Measurements from ENCODE around the gene SLC26A11. TPM values are rescaled to one million over a fixed set of nuclear protein-coding genes. Genes with fewer than 3 reads are reported as not detected.

The SLC26A11 gene
- total and polyA plus RNA-seq, 4 experiments from 2014 or later, result 6.3 to 126 (median 66.0) TPM

DNA sequence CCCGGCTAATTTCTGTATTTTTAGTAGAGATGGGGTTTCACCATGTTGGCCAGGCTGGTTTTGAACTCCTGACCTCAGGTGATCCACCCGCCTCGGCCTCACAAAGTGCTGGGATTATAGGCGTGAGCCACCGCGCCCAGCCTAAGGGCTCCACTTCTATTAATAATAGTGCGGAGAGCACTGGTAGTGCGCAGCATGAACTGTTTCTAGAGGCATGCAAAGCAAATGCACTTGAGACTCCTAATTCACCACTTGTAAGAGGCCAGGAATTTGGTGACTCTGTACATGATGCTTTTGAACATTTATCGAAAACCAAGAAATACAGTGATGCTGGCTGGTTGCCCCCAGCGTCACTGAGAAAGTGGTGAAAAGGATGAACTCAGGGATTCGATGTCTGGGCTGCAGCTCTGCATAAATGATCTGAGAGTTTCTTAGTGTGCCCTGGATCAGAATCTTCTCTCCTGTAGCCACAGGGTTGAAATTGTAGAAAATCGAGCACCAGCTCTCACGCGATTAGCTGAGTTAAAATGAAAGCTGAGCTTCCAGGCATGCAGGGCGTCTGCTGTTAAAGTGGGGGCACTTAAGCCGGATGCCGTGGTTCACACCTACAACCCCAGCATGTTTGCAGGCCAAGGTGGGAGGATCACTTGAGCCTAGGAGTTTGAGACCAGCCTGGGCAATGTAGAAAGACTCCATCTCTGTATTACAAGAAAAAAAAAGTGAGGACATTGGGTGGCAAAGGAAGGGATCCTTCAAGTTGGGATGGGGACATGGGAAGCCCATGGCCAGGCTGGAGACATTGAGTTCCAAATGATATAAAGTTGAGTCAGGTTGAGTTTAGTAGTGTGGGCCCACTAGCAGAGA is 45.2 kb downstream of the SLC26A11 start:
- Mint-ChIP-seq H3K27me3 (no peaks in the 10 kb centered on the region), H3K36me3 (peaks cover 11 to 26% of the 10 kb centered on the region in 2 donors), H3K9me3 (no peaks in the 10 kb centered on the region), H3K4me3 (peak overlapping the region; percentile 90 to 99 (median 96)), H3K27ac (peak overlapping the region; percentile 93 to 98 (median 97)), H3K4me1 (peaks cover 23 to 58% (median 32%) of the 10 kb centered on the region in 4 donors)
- Histone ChIP-seq H3K36me3 (ENCODE audit: insufficient read depth, low read length) (peaks cover 37% of the 10 kb centered on the region), H3K27ac (ENCODE audit: low read depth, low read length) (peak overlapping the region; percentile 67), H3K27me3 (ENCODE audit: insufficient read depth, low read length) (no peaks in the 10 kb centered on the region), H3K9me3 (ENCODE audit: control insufficient read depth in 1 of 2, low read length in 2 of 2) (no peaks in the 10 kb centered on the region), H3K4me1 (ENCODE audit: insufficient read depth, low read length) (peaks cover 75% of the 10 kb centered on the region), H3K4me3 (ENCODE audit: low read length in 2 of 2) (peak overlapping the region; percentile 25 to 92)
- peak; percentile 63 to 84 (median 67) for DNase-seq
- POLR2A ChIA-PET (ENCODE audit: partially characterized antibody), result interaction anchor here (0.6 to 7.9 kb wide), 16 partner anchors 9 to 164 kb away, joined by 3 to 71 read pairs (median 6); partner anchors contain the start of genes GAA, SGSH and SLC26A11
- CTCF ChIA-PET (ENCODE audit: partially characterized antibody), result interaction anchor here (1.1 to 5.9 kb wide), 3 partner anchors 11 to 69 kb away, joined by 3 to 28 read pairs (median 22); no protein-coding TSS in a partner anchor
- intact Hi-C loops (cut with micrococcal nuclease), result no loop called here

DNA sequence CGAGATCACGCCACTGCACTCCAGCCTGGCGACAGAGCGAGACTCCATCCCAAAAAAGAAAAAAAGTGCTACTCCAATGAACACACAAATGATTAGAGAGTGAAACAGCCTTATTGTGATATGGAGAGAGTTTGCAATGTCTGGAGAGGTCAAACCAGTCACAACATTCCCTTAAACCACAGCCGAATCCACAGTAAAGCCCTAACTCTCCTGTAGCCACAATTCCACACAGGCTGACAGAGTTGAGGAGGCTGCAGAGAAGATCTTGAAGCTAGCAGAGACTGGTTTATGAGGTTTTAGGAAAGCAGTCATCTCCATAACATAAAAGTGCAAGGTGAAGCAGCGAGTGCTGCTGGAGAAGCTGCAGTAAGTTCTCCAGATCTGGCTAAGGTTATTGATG is 47.2 kb downstream of the SLC26A11 start:
- peaks cover 15 to 25% of the 10 kb centered on the region in 2 donors for H3K36me3 Mint-ChIP-seq
- POLR2A ChIA-PET (ENCODE audit: partially characterized antibody), result interaction anchor here (1.2 to 7.9 kb wide), 5 partner anchors 9 to 69 kb away, joined by 3 to 71 read pairs (median 9); partner anchors contain the start of genes SGSH and SLC26A11
- intact Hi-C loops (cut with micrococcal nuclease), result no loop called here
- no peak overlapping the region for H3K27ac ChIP-seq (ENCODE audit: low read depth, low read length)
- H3K4me3 ChIP-seq (ENCODE audit: low read length in 2 of 2), result no peak overlapping the region
- H3K27me3 ChIP-seq (ENCODE audit: insufficient read depth, low read length), result no peaks in the 10 kb centered on the region
- peaks cover 80% of the 10 kb centered on the region for H3K4me1 ChIP-seq (ENCODE audit: insufficient read depth, low read length)
- no peaks in the 10 kb centered on the region for H3K9me3 ChIP-seq (ENCODE audit: control insufficient read depth in 1 of 2, low read length in 2 of 2)
- peak overlapping the region in 5 of 7 donors; percentile 31 to 77 (median 57) for H3K27ac Mint-ChIP-seq
- no peak for DNase-seq
- H3K4me1 Mint-ChIP-seq, result peaks cover 15 to 48% (median 32%) of the 10 kb centered on the region in 4 donors
- CTCF ChIA-PET (ENCODE audit: partially characterized antibody), result interaction anchor here (1.0 to 5.9 kb wide), 4 partner anchors 13 to 71 kb away, joined by 3 to 28 read pairs (median 14); no protein-coding TSS in a partner anchor
- H3K27me3 Mint-ChIP-seq, result no peaks in the 10 kb centered on the region
- H3K9me3 Mint-ChIP-seq, result no peaks in the 10 kb centered on the region
- peaks cover 42% of the 10 kb centered on the region for H3K36me3 ChIP-seq (ENCODE audit: insufficient read depth, low read length)
- H3K4me3 Mint-ChIP-seq, result peak overlapping the region in 5 of 8 donors; percentile 12 to 58 (median 35)

DNA sequence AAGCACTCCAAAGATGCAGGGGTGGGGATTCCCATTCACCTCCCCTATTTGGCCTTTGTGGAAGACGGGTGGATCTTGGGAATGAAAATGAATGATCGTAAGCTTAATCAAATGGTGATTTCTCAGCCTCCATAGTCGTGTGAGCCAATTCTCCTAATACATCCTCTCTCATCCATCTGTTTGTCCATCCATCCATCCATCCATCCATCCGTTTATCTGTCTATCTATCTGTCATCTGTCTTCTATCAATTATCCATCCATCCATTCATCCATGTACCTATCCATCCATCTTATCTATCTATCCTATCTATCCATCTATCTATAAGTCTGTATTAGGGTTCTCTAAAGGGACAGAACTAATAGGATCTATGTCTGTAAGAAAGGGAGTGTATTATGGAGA is 48.2 kb downstream of the SLC26A11 start:
- Histone ChIP-seq H3K9me3 (ENCODE audit: control insufficient read depth in 1 of 2, low read length in 2 of 2) (no peaks in the 10 kb centered on the region), H3K4me1 (ENCODE audit: insufficient read depth, low read length) (peaks cover 81% of the 10 kb centered on the region), H3K36me3 (ENCODE audit: insufficient read depth, low read length) (peaks cover 52% of the 10 kb centered on the region), H3K4me3 (ENCODE audit: low read length in 2 of 2) (no peak overlapping the region), H3K27ac (ENCODE audit: low read depth, low read length) (peak overlapping the region; percentile 1), H3K27me3 (ENCODE audit: insufficient read depth, low read length) (no peaks in the 10 kb centered on the region)
- intact Hi-C loops (cut with micrococcal nuclease), result no loop called here
- CTCF ChIA-PET (ENCODE audit: partially characterized antibody), result interaction anchor here (0.7 to 1.7 kb wide), 2 partner anchors 16 to 83 kb away, joined by 3 to 5 read pairs; no protein-coding TSS in a partner anchor
- Mint-ChIP-seq H3K27ac (no peak overlapping the region), H3K4me3 (no peak overlapping the region), H3K36me3 (peaks cover 15 to 31% of the 10 kb centered on the region in 2 donors), H3K27me3 (no peaks in the 10 kb centered on the region), H3K4me1 (peaks cover 15 to 48% (median 36%) of the 10 kb centered on the region in 4 donors), H3K9me3 (no peaks in the 10 kb centered on the region)
- POLR2A ChIA-PET (ENCODE audit: partially characterized antibody), result interaction anchor here (1.2 kb wide), 1 partner anchor 10 kb away, joined by 3 read pairs; no protein-coding TSS in a partner anchor
- DNase-seq, result no peak

DNA sequence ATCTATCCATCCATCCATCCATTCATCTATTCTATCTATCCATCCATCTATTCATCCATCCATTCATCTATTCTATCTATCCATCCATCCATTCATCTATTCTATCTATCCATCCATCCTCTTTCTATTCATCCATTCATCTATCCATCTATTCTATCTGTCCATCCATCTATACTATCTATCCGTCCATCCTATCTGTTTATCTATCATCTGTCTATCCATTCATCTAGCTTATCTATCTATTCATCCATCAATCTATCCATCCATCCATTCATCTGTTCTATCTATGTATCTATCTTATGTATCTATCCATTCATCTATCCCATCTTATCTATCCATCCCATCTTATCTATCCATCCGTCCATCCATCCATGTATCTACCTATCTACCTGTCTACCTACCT is 49.2 kb downstream of the SLC26A11 start:
- H3K4me3 Mint-ChIP-seq, result no peak overlapping the region

DNA sequence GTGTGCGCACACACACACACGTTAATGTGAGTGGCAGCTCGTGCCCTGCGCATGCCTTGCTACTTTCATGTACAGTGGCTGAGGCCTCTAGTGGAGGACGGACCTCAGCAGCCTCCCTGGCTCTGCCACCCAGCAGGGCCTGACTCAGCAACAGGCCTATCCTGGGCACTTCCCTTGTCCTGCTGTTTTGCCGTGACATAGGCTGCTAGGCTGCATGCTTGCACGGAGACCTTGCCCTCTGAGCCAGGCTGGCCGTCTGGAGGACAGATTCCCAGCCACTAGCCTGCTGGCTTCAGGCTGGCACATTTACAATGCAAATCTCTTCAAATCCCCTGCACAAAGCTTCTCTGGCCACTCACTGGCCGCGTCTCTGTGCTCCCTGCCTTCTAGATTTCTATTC is 49.9 kb downstream of the SLC26A11 start:
- peaks cover 24 to 42% (median 39%) of the 10 kb centered on the region in 4 donors for H3K4me1 Mint-ChIP-seq
- H3K27ac Mint-ChIP-seq, result peak overlapping the region in 5 of 7 donors; percentile 46 to 93 (median 70)
- Histone ChIP-seq H3K27me3 (ENCODE audit: insufficient read depth, low read length) (no peaks in the 10 kb centered on the region), H3K27ac (ENCODE audit: low read depth, low read length) (peak overlapping the region; percentile 36), H3K4me3 (ENCODE audit: low read length in 2 of 2) (no peak overlapping the region), H3K9me3 (ENCODE audit: control insufficient read depth in 1 of 2, low read length in 2 of 2) (no peaks in the 10 kb centered on the region), H3K4me1 (ENCODE audit: insufficient read depth, low read length) (peaks cover 86% of the 10 kb centered on the region), H3K36me3 (ENCODE audit: insufficient read depth, low read length) (peaks cover 61% of the 10 kb centered on the region)
- H3K4me3 Mint-ChIP-seq, result peak overlapping the region in 1 of 8 donors; percentile 7
- no peaks in the 10 kb centered on the region for H3K27me3 Mint-ChIP-seq
- ChIA-PET POLR2A (ENCODE audit: partially characterized antibody) (interaction anchor here (0.9 to 1.2 kb wide), 5 partner anchors 10 to 26 kb away, joined by 3 to 4 read pairs (median 3); partner anchors contain the start of gene RNF213), CTCF (ENCODE audit: partially characterized antibody) (interaction anchor here (2.0 kb wide), 1 partner anchor 16 kb away, joined by 7 read pairs; no protein-coding TSS in a partner anchor)
- DNase-seq, result no peak
- peaks cover 19 to 30% of the 10 kb centered on the region in 2 donors for H3K36me3 Mint-ChIP-seq
- intact Hi-C loops (cut with micrococcal nuclease), result no loop called here
- no peaks in the 10 kb centered on the region for H3K9me3 Mint-ChIP-seq

More for the DNA sequence above, 49.2 kb downstream of the SLC26A11 start:
- intact Hi-C loops (cut with micrococcal nuclease), result no loop called here
- no peak overlapping the region for H3K27ac Mint-ChIP-seq
- Histone ChIP-seq H3K9me3 (ENCODE audit: control insufficient read depth in 1 of 2, low read length in 2 of 2) (no peaks in the 10 kb centered on the region), H3K4me1 (ENCODE audit: insufficient read depth, low read length) (peaks cover 89% of the 10 kb centered on the region), H3K27ac (ENCODE audit: low read depth, low read length) (peak overlapping the region; percentile 1), H3K27me3 (ENCODE audit: insufficient read depth, low read length) (no peaks in the 10 kb centered on the region), H3K4me3 (ENCODE audit: low read length in 2 of 2) (no peak overlapping the region), H3K36me3 (ENCODE audit: insufficient read depth, low read length) (peaks cover 58% of the 10 kb centered on the region)
- ChIA-PET POLR2A (ENCODE audit: partially characterized antibody) (interaction anchor here (1.1 to 1.2 kb wide), 2 partner anchors 9 to 18 kb away, joined by 3 read pairs; no protein-coding TSS in a partner anchor), CTCF (ENCODE audit: partially characterized antibody) (interaction anchor here (1.7 kb wide), 1 partner anchor 15 kb away, joined by 5 read pairs; no protein-coding TSS in a partner anchor)
- H3K36me3 Mint-ChIP-seq, result peaks cover 19 to 32% of the 10 kb centered on the region in 2 donors
- no peak for DNase-seq
- peaks cover 22 to 46% (median 41%) of the 10 kb centered on the region in 4 donors for H3K4me1 Mint-ChIP-seq
- no peaks in the 10 kb centered on the region for H3K9me3 Mint-ChIP-seq
- no peaks in the 10 kb centered on the region for H3K27me3 Mint-ChIP-seq

DNA sequence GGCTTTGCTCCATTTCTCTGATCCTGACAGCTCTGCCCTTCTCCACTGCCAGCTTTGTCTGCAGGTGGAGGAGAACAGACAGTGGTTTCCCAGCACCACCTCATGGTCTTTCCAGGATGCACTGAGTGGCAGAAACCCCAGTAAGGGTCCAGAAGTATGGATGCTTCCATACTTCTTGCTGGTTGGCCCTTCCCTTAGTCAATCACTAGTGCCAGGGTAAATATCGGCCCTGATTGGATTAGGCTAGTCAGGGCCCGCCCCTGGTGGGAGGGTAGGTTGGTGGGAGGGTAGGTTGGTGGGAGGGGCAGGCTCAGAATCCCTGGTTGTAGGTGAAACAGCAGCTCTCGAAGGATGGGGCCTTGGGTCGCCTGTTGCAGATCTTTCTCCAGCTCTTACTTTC is 50.6 kb downstream of the SLC26A11 start:
- peaks cover 15 to 28% of the 10 kb centered on the region in 2 donors for H3K36me3 Mint-ChIP-seq
- Histone ChIP-seq H3K27ac (ENCODE audit: low read depth, low read length) (peak overlapping the region; percentile 36), H3K36me3 (ENCODE audit: insufficient read depth, low read length) (peaks cover 64% of the 10 kb centered on the region), H3K4me3 (ENCODE audit: low read length in 2 of 2) (no peak overlapping the region), H3K27me3 (ENCODE audit: insufficient read depth, low read length) (no peaks in the 10 kb centered on the region), H3K9me3 (ENCODE audit: control insufficient read depth in 1 of 2, low read length in 2 of 2) (no peaks in the 10 kb centered on the region), H3K4me1 (ENCODE audit: insufficient read depth, low read length) (peaks cover 80% of the 10 kb centered on the region)
- DNase-seq, result peak in 4 of 5 donors; percentile 21 to 36 (median 34)
- no peaks in the 10 kb centered on the region for H3K27me3 Mint-ChIP-seq
- ChIA-PET POLR2A (ENCODE audit: partially characterized antibody) (interaction anchor here (0.9 to 1.2 kb wide), 5 partner anchors 11 to 26 kb away, joined by 3 to 4 read pairs (median 3); partner anchors contain the start of gene RNF213), CTCF (ENCODE audit: partially characterized antibody) (interaction anchor here (2.0 kb wide), 1 partner anchor 17 kb away, joined by 7 read pairs; no protein-coding TSS in a partner anchor)
- H3K27ac Mint-ChIP-seq, result peak overlapping the region in 6 of 7 donors; percentile 85 to 93 (median 89)
- peak overlapping the region in 3 of 8 donors; percentile 43 to 62 (median 53) for H3K4me3 Mint-ChIP-seq
- intact Hi-C loops (cut with micrococcal nuclease), result no loop called here
- peaks cover 27 to 38% (median 36%) of the 10 kb centered on the region in 4 donors for H3K4me1 Mint-ChIP-seq
- H3K9me3 Mint-ChIP-seq, result no peaks in the 10 kb centered on the region

Measured in CD4-positive, alpha-beta memory T cell (primary cell).